ENCODE measurements around the gene PPP2R5C. TPM values are rescaled to one million over a fixed set of nuclear protein-coding genes. Genes with fewer than 3 reads are reported as not detected.

Gene PPP2R5C
- total RNA-seq, 3 donors from 2014 or later, result 90.5 to 105 (median 102) TPM

GRCh38 chr14:101760138-101761011 lies 1.1 kb upstream of the PPP2R5C start:
- Histone ChIP-seq H3K36me3 (no peaks in the 10 kb centered on the region), H3K9me3 (no peaks in the 10 kb centered on the region), H3K27me3 (no peaks in the 10 kb centered on the region), H3K4me1 (no peaks in the 10 kb centered on the region), H3K4me3 (peak overlapping the region; percentile 82 to 98 (median 91)), H3K27ac (peak overlapping the region; percentile 88 to 95)
- intact Hi-C loops (cut with DNase I; ENCODE audit: low total_unique reads), result no loop called here
- TF ChIP-seq POLR2AphosphoS5 (IDR thresholded peaks at IDR 0.05) (peak; percentile 31 to 34 (median 31)), POLR2A (IDR thresholded peaks at IDR 0.05) (no peak), CTCF (IDR thresholded peaks at IDR 0.05) (no peak)
- peak; percentile 98 to 100 for DNase-seq (ENCODE audit: low spot score in 2 of 2)

- peak overlapping the region; percentile 79 to 88 for H3K27ac ChIP-seq
- TF ChIP-seq CTCF (IDR thresholded peaks at IDR 0.05) (no peak), POLR2A (IDR thresholded peaks at IDR 0.05) (no peak), POLR2AphosphoS5 (IDR thresholded peaks at IDR 0.05) (no peak)
- no peaks in the 10 kb centered on the region for H3K36me3 ChIP-seq
- intact Hi-C loops (cut with DNase I; ENCODE audit: low total_unique reads), result no loop called here
- peak in 1 of 2 donors; percentile 29 for DNase-seq (ENCODE audit: low spot score in 2 of 2)
- peak overlapping the region; percentile 76 to 98 (median 91) for H3K4me3 ChIP-seq
- no peaks in the 10 kb centered on the region for H3K4me1 ChIP-seq
- H3K9me3 ChIP-seq, result no peaks in the 10 kb centered on the region
- H3K27me3 ChIP-seq, result no peaks in the 10 kb centered on the region
These were observed 496 bp downstream of the PPP2R5C start for GRCh38 chr14:101761881-101762529.

GRCh38 chr14:101762530-101763101 lies 1.1 kb downstream of the PPP2R5C start:
- Histone ChIP-seq H3K4me1 (no peaks in the 10 kb centered on the region), H3K4me3 (peak overlapping the region; percentile 76 to 98 (median 91)), H3K27ac (peak overlapping the region in 1 of 2 donors; percentile 79), H3K36me3 (no peaks in the 10 kb centered on the region), H3K27me3 (no peaks in the 10 kb centered on the region), H3K9me3 (no peaks in the 10 kb centered on the region)
- no peak for DNase-seq (ENCODE audit: low spot score in 2 of 2)
- no peak for TF ChIP-seq CTCF (IDR thresholded peaks at IDR 0.05)
- no peak for TF ChIP-seq POLR2A (IDR thresholded peaks at IDR 0.05)
- TF ChIP-seq POLR2AphosphoS5 (IDR thresholded peaks at IDR 0.05), result no peak
- intact Hi-C loops (cut with DNase I; ENCODE audit: low total_unique reads), result no loop called here

- intact Hi-C loops (cut with DNase I; ENCODE audit: low total_unique reads), result no loop called here
- Histone ChIP-seq H3K27me3 (no peaks in the 10 kb centered on the region), H3K27ac (peak overlapping the region in 1 of 2 donors; percentile 3), H3K9me3 (no peaks in the 10 kb centered on the region), H3K4me3 (no peak overlapping the region), H3K36me3 (no peaks in the 10 kb centered on the region), H3K4me1 (no peaks in the 10 kb centered on the region)
- no peak for DNase-seq (ENCODE audit: low spot score in 2 of 2)
- no peak for TF ChIP-seq POLR2A (IDR thresholded peaks at IDR 0.05)
- TF ChIP-seq POLR2AphosphoS5 (IDR thresholded peaks at IDR 0.05), result no peak
- TF ChIP-seq CTCF (IDR thresholded peaks at IDR 0.05), result no peak
These were observed 2.6 kb downstream of the PPP2R5C start for GRCh38 chr14:101763941-101764709.
